ENCODE data around the gene TSEN54.

Gene TSEN54

DNA sequence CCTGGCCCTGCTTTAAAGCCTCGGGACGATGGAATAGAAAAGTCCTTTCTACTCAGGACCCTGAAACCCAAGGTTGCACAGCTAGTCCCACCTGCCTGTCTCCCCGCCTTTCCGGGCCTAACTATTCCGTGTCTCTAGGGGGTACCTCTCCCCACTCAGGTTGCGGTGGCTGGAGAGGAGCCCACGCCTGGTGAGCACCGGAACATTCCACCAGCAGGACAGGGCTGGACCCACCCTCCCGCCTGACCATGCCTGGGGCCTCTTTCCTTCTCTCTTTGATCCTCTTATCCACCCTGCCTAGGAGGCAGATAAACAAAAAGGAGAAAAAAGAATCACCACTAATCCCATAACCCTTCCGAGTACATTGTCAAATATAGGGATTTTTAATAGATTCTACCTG, 20.0 kb downstream of the TSEN54 start:
- TF ChIP-seq, protein P1, sequence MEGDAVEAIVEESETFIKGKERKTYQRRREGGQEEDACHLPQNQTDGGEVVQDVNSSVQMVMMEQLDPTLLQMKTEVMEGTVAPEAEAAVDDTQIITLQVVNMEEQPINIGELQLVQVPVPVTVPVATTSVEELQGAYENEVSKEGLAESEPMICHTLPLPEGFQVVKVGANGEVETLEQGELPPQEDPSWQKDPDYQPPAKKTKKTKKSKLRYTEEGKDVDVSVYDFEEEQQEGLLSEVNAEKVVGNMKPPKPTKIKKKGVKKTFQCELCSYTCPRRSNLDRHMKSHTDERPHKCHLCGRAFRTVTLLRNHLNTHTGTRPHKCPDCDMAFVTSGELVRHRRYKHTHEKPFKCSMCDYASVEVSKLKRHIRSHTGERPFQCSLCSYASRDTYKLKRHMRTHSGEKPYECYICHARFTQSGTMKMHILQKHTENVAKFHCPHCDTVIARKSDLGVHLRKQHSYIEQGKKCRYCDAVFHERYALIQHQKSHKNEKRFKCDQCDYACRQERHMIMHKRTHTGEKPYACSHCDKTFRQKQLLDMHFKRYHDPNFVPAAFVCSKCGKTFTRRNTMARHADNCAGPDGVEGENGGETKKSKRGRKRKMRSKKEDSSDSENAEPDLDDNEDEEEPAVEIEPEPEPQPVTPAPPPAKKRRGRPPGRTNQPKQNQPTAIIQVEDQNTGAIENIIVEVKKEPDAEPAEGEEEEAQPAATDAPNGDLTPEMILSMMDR (conservative IDR thresholded peaks at IDR 0.05; ENCODE audit: low read depth, low read length): no peak
- H3K4me3 ChIP-seq (ENCODE audit: low read depth, low read length): no peak overlapping the region
- DNase-seq (ENCODE audit: low read depth): no peak

DNA sequence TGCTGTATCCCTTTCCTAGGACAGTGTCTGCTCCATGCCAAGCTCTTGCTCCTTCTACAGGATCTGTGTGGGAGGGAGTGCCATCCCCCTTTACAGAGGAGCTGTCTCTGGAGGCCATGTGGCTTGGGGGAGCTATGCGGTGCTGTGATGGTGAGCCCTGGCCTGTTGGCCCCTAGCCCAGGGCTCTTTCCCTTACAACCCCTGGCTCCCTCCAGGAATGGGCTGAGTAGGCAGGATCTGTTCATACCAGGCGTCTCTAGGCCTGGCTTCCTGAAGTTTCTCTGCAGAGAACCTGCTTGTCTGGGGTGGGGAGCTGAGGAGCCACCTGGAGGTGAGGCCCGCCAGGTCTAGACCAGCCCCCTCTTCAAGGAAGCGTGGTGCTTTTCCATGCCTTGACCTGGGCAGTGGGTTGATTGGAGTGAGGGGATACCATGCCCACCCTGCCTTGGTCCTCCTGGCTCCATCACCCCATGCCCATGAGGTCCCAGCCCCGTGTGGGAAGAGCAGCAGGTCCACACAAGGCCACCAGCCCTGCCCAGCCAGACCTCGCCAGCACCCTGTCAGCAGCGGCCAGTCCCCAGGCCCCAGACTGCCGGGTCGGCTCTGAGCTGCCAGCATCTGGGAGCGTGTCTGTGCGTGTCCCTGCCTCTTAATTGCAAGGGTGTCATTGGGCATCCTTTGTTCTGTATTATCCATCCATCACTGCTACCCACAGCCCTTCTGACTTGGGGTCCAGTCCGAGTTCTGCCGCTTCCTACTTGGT, 23.8 kb downstream of the TSEN54 start:
- DNase-seq (ENCODE audit: low read depth): no peak

DNA sequence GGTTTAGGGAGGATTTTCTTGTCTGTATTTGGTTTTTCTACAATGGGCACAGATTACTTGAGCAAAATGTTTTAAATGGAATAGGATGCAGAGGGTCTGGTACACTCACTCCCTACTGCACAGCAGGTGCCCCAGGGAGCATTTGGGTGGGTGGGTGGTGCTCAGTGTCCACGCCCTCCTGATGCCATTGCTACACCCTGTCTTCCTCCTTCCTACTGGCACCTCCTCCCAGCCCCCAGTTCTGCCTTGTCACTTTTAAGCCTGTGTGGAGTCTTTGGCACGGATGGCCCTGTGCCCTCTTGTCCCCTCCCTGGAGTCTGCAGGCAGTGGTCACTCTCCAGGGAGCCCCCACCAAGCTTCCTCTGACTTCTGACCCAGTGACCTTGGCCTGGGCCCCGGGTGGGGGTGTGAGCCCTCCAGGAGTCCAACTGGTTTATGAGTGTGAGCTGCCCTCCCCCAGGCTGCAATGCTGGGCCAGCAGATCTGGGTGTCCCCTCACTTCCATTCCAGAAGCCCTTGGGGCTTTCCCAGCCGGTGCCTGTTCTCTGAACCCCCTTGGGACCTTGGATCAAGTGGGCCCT, 24.7 kb downstream of the TSEN54 start:
- H3K4me3 ChIP-seq (ENCODE audit: low read depth, low read length): no peak overlapping the region
- TF ChIP-seq, protein P1 (conservative IDR thresholded peaks at IDR 0.05; ENCODE audit: low read depth, low read length): no peak
- DNase-seq (ENCODE audit: low read depth): no peak

More for the DNA sequence above, 23.8 kb downstream of the TSEN54 start:
- H3K4me3 ChIP-seq (ENCODE audit: low read depth, low read length): no peak overlapping the region
- TF ChIP-seq, protein P1 (conservative IDR thresholded peaks at IDR 0.05; ENCODE audit: low read depth, low read length): no peak

DNA sequence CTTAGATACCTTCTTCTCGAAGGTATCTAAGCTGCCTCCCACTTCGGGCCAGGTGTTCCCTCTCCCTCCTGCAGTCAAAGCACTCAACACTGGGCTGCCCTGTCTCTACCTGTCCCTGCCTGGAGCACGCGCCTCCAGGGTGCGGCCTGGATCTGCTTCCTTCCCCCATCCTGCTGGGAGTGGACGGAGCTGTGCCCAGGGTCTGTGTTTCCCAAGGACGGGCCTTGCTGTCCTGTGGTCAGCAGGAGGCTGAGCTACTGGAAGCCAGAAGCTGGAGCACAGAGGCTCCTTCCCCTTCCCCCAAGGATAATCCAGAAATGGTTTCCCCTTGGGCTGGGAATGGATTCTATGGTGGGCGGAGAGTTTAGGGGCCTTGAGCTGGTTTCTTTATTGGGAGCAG, 25.9 kb downstream of the TSEN54 start:
- TF ChIP-seq, protein P1 (conservative IDR thresholded peaks at IDR 0.05; ENCODE audit: low read depth, low read length): no peak
- H3K4me3 ChIP-seq (ENCODE audit: low read depth, low read length): no peak overlapping the region
- no peak for DNase-seq (ENCODE audit: low read depth)

DNA sequence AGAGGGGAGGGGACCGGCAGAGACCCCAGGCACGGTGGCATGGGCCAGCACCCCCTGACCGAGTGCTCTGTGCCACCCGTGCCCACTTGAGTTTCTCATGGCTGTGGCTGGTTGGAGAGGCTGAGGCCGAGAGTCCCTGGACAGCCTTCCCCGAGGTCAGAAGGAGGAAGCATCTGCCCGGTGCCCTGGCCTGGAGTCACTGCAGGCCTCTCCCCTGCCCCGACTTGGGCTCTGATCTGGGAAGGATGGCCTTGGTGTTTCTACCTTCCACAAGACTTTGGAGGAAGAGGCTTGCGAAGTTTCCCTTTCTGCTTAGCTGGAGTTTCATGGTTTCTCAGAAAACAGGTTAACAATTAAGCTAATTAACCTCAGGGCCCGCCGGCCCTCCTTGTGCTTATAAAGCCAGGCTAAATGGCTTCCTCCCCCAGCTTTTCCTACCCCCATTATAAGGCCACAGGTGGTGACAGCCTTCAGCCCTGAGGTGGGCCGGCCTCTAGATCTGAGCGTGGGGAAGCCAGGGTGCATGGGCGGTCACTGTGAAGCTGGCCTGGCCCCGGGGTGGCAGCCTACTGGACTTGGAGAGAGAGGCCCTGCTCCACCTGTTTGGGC, 26.5 kb downstream of the TSEN54 start:
- TF ChIP-seq, protein P1 (conservative IDR thresholded peaks at IDR 0.05; ENCODE audit: low read depth, low read length): no peak
- no peak overlapping the region for H3K4me3 ChIP-seq (ENCODE audit: low read depth, low read length)
- DNase-seq (ENCODE audit: low read depth): no peak

DNA sequence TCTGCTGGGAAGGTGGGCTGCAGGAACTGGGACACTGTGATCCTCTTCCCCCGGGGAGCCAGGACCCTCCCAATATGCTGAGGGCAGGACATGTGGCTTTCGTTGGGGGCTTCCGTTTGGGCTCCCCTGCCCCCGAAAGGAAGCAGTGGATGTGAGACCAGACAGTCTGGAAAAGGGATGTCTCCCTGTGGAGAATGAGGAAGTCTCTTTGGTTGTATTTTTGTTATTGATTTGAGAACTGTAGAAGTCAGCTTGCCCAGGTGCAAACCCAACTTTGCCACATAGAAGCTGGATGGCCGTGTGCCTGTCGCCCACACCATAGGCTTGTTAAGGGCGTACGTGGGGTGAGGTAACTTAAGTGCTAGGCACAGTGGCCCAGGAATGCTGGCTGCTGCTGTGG, 27.9 kb downstream of the TSEN54 start:
- DNase-seq (ENCODE audit: low read depth): no peak
- TF ChIP-seq, protein P1 (conservative IDR thresholded peaks at IDR 0.05; ENCODE audit: low read depth, low read length): no peak
- no peak overlapping the region for H3K4me3 ChIP-seq (ENCODE audit: low read depth, low read length)
